ENCODE measurements around the gene EFNA1.

DNA sequence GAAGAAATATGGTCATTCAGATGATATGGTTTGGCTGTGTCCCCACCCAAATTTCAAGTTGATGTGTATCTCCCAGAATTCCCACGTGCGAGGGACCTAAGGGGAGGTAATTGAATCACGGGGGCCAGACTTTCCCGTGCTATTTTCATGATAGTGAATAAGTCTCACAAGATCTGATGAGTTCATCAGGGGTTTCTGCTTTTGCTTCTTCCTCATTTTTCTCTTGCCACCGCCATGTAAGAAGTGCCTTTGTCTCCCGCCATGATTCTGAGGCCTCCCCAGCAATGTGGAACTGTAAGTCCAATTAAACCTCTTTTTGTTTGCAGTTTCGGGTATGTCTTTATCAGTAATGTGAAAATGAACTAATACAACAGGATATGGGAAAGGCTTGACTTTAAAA lies 14.1 kb downstream of the EFNA1 start:
- TF ChIP-seq CTCF (conservative IDR thresholded peaks at IDR 0.05; ENCODE audit: low read length) (no peak), EZH2phosphoT487 (IDR thresholded peaks at IDR 0.05; ENCODE audit: borderline replicate concordance, low read depth, low read length) (no peak)

Data from OCI-LY7 (cell line).